Ovary (tissue), 3 donors: Measurements from ENCODE around the gene GPR119.

ENCODE experiments used
- CTCF ChIP-seq, 3 donors: fragments of 450-650 bp in 2 of 3; fragments of 200-600 bp in 1 of 3; IDR thresholded peaks; one replicate each; pipeline versions ENCODE4 v1.5.1 to v1.8.0; 2016 to 2022; ENCODE audit warnings: antibody characterized with exemption in 3 of 3, mild to moderate bottlenecking in 1 of 3
- POLR2A ChIP-seq: fragments of 450-650 bp; IDR thresholded peaks from one replicate; pipeline ENCODE4 v1.6.1; 2017; ENCODE audit warnings: antibody characterized with exemption, mild to moderate bottlenecking, moderate library complexity
- donor health status: DM: no; HTN: no; CAD: no.

- TF ChIP-seq POLR2A (no peak), CTCF (IDR thresholded peaks at IDR 0.05) (no peak)
Observed at GRCh38 chrX:130347321-130347720, 38.2 kb downstream of the GPR119 start.
